Measurements from ENCODE around the gene FBXO30. TPM values are rescaled to one million over a fixed set of nuclear protein-coding genes. Genes with fewer than 3 reads are reported as not detected.

The FBXO30 gene
- total RNA-seq: 1 to 10 TPM; 2.2 to 5.6 (median 2.7) TPM
- polyA plus RNA-seq: 1 to 10 TPM; 1.5 to 2.6 TPM

GRCh38 chr6:145814501-145815308, at the start of gene FBXO30:
TSS of gene FBXO30 (minus strand) at chr6:145814795. CDS start at chr6:145806405, 8,390 bp downstream.
- ATAC-seq (peak; percentile 96 to 98 (median 98)), DNase-seq (peak; percentile 80 to 92 (median 86)), FAIRE-seq (no peak)
- no peaks in the 10 kb centered on the region for H3K36me3 ChIP-seq
- no peaks in the 10 kb centered on the region for H3K9me3 ChIP-seq
- H3K27me3 ChIP-seq: no peaks in the 10 kb centered on the region
- 1% methylated on average over 75 to 88 of the region's 88 CpGs for WGBS, 2 donors
- TF ChIP-seq CTCF (IDR thresholded peaks at IDR 0.05): peak in 1 of 4 donors; percentile 10
- H3K27ac ChIP-seq: peak within 1 kb of the TSS; percentile 81 to 90 (median 88)
- intact Hi-C loops (cut with DNase I): no loop called here
- H3K4me1 ChIP-seq: peaks cover 13 to 38% (median 33%) of the 10 kb centered on the region in 3 donors
- peak within 1 kb of the TSS; percentile 42 to 86 (median 64) for H3K4me3 ChIP-seq

DNA sequence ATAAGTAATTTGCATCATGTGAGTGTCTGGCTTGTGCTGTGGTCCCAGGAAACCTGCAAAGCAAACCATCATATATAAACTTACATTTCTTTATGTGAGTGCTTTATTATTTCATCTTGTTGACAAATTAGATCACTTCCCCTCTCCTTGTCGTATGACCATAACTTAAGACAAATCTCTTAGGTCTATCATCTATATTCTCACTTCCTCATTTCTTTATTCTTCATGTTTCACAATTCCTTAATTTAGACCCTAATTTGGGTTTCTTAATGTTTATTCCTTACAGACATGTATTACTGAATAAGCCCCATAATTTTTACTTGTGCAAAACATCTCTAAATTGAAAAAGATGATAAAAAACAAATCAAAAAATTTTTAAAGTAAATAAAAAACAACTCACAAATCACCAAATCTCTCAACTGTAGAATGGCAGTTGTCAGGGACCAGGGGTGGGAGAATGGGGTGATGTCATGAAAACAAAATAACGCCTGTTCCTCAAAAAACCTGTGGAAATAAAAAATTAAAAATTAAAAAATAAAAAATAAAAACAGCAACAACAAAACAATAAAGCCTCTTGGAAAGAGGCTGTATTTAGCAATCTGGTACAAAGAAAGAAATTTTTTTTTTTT, 49.5 kb upstream of the FBXO30 start:
- Histone ChIP-seq H3K27ac (no peak overlapping the region), H3K4me3 (no peak overlapping the region), H3K4me1 (no peaks in the 10 kb centered on the region), H3K27me3 (no peaks in the 10 kb centered on the region), H3K36me3 (no peaks in the 10 kb centered on the region), H3K9me3 (peaks cover 0 to 6% (median 0%) of the 10 kb centered on the region in 4 donors)
- no peak for DNase-seq
- ATAC-seq: peak in 1 of 4 donors; percentile 43
- FAIRE-seq: no peak
- TF ChIP-seq CTCF (IDR thresholded peaks at IDR 0.05): no peak
- intact Hi-C loops (cut with DNase I): no loop called here
- WGBS, 2 donors: 92 to 96% methylated on average over 2 of the region's 2 CpGs

DNA sequence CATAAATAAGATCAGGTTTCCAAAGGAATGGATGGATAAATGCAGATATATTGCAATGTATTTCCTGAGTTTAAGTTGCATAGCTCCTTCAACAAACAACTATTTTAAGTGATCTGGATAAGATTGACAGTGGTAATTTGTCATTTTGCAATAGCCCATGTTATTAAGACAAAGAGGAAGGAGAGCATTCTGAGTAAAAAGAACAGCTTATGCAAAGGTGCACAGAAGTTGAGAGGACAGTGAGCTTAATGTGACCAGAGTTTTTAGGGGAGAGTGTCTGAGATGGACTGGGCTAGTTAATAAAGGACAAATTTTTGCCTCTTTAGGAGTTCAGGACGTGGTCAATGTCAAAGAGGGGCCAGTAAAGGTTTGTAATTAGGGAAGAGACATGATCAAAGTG, 48.8 kb upstream of the FBXO30 start:
- no peak overlapping the region for H3K4me3 ChIP-seq
- ATAC-seq (peak in 1 of 4 donors; percentile 37), DNase-seq (no peak), FAIRE-seq (no peak)
- 79 to 83% methylated on average over 1 of the region's 1 CpG for WGBS, 2 donors
- H3K4me1 ChIP-seq: no peaks in the 10 kb centered on the region
- H3K27me3 ChIP-seq: no peaks in the 10 kb centered on the region
- intact Hi-C loops (cut with DNase I): no loop called here
- peaks cover 0 to 6% (median 0%) of the 10 kb centered on the region in 4 donors for H3K9me3 ChIP-seq
- H3K27ac ChIP-seq: no peak overlapping the region
- no peak for TF ChIP-seq CTCF (IDR thresholded peaks at IDR 0.05)
- H3K36me3 ChIP-seq: no peaks in the 10 kb centered on the region

DNA sequence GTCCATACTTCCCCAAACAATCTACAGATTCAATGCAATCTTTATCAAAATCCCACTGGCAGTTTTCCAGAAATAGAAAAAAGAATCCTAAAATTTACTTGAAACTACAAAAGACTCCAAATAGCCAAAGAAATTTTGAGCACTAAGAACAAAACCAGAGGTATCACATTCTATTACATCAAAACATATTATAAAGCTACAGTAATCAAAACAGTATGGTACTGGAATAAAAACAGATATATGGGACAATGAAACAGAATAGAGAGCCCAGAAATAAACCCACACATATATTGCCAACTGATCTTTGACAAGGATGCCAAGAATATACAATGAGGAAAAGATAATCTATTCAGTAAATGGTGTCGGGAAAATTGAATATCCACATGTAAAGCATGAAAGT, 46.0 kb upstream of the FBXO30 start:
- Histone ChIP-seq H3K4me1 (no peaks in the 10 kb centered on the region), H3K36me3 (no peaks in the 10 kb centered on the region), H3K9me3 (peaks cover 0 to 6% (median 0%) of the 10 kb centered on the region in 4 donors), H3K4me3 (no peak overlapping the region), H3K27ac (no peak overlapping the region), H3K27me3 (no peaks in the 10 kb centered on the region)
- WGBS, 2 donors: 99 to 100% methylated on average over 1 of the region's 1 CpG
- no peak for TF ChIP-seq CTCF (IDR thresholded peaks at IDR 0.05)
- ATAC-seq (no peak), FAIRE-seq (no peak), DNase-seq (no peak)
- intact Hi-C loops (cut with DNase I): no loop called here
